ENCODE measurements around the gene TUBGCP3.

GRCh38 chr13:112445411-112446271, 142.3 kb downstream of the TUBGCP3 start:
- TF ChIP-seq, protein P1, sequence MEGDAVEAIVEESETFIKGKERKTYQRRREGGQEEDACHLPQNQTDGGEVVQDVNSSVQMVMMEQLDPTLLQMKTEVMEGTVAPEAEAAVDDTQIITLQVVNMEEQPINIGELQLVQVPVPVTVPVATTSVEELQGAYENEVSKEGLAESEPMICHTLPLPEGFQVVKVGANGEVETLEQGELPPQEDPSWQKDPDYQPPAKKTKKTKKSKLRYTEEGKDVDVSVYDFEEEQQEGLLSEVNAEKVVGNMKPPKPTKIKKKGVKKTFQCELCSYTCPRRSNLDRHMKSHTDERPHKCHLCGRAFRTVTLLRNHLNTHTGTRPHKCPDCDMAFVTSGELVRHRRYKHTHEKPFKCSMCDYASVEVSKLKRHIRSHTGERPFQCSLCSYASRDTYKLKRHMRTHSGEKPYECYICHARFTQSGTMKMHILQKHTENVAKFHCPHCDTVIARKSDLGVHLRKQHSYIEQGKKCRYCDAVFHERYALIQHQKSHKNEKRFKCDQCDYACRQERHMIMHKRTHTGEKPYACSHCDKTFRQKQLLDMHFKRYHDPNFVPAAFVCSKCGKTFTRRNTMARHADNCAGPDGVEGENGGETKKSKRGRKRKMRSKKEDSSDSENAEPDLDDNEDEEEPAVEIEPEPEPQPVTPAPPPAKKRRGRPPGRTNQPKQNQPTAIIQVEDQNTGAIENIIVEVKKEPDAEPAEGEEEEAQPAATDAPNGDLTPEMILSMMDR (IDR thresholded peaks at IDR 0.05; ENCODE audit: low read length): no peak
- no peak for TF ChIP-seq EZH2 (IDR thresholded peaks at IDR 0.05; ENCODE audit: borderline replicate concordance, low read length)

All from OCI-LY1 (cell line).